ENCODE data around the gene TMEM205.
A peak's percentile ranks its signal among the peaks of the same experiment; 100 is the strongest.

Gene TMEM205

GRCh38 chr19:11299946-11300810 is 45.9 kb downstream of the TMEM205 start:
- no peak for DNase-seq (ENCODE audit: low read depth)

GRCh38 chr19:11296264-11296663 is 49.8 kb downstream of the TMEM205 start:
- DNase-seq (ENCODE audit: low read depth) = no peak

- DNase-seq (ENCODE audit: low read depth) = no peak
These were observed 50.3 kb downstream of the TMEM205 start, which contains the start of gene TSPAN16 for GRCh38 chr19:11295665-11296245. TSPAN16 (plus strand) TSS chr19:11296160; CDS start chr19:11296298, 138 bp downstream.

GRCh38 chr19:11295180-11295579 is 50.9 kb downstream of the TMEM205 start:
- DNase-seq (ENCODE audit: low read depth) = no peak

GRCh38 chr19:11293433-11294389 is 52.4 kb downstream of the TMEM205 start:
- peak; percentile 65 for DNase-seq (ENCODE audit: low read depth)
